PFSK-1 (cell line): ENCODE measurements around the gene FBXO31.

Source experiments
- FOXP2 ChIP-seq: optimal IDR thresholded peaks from 2 replicates; pipeline ENCODE3; 2011; ENCODE audit warnings: borderline replicate concordance, control low read depth, inconsistent platforms; ENCODE audit not compliant: insufficient read depth; ENCODE audit errors: extremely low read length, extremely low read depth
- POLR2AphosphoS5 ChIP-seq: IDR thresholded peaks from 2 replicates; pipeline ENCODE4 v1.6.1; 2012; ENCODE audit warnings: low read depth, mild to moderate bottlenecking, control low read depth, low read length, moderate library complexity
- SIN3A ChIP-seq: IDR thresholded peaks from 2 replicates; pipeline ENCODE4 v1.6.1; 2012; ENCODE audit warnings: mild to moderate bottlenecking, low read length, moderate library complexity, borderline replicate concordance; ENCODE audit not compliant: insufficient read depth
- TAF1 ChIP-seq: IDR thresholded peaks from 2 replicates; pipeline ENCODE4 v1.6.1; 2012; ENCODE audit warnings: low read length, control low read depth, borderline replicate concordance; ENCODE audit not compliant: insufficient read depth
- TF ChIP-seq, protein P1 (sequence below), 2 experiments: IDR thresholded peaks; 2 replicates each; pipeline versions ENCODE4 v1.6.1 to v1.8.0; 2011 to 2012; ENCODE audit warnings: low read depth in 2 of 2, low read length in 2 of 2, control low read depth in 1 of 2, inconsistent platforms in 1 of 2, mild to moderate bottlenecking in 1 of 2, moderate library complexity in 1 of 2; ENCODE audit not compliant: insufficient read depth in 1 of 2

FBXO31 gene

GRCh38 chr16:87279094-87279658, 104.4 kb downstream of the FBXO31 start:
- TF ChIP-seq POLR2AphosphoS5 (no peak), FOXP2 (no peak), SIN3A (no peak), TAF1 (no peak)
- TF ChIP-seq, protein P1, sequence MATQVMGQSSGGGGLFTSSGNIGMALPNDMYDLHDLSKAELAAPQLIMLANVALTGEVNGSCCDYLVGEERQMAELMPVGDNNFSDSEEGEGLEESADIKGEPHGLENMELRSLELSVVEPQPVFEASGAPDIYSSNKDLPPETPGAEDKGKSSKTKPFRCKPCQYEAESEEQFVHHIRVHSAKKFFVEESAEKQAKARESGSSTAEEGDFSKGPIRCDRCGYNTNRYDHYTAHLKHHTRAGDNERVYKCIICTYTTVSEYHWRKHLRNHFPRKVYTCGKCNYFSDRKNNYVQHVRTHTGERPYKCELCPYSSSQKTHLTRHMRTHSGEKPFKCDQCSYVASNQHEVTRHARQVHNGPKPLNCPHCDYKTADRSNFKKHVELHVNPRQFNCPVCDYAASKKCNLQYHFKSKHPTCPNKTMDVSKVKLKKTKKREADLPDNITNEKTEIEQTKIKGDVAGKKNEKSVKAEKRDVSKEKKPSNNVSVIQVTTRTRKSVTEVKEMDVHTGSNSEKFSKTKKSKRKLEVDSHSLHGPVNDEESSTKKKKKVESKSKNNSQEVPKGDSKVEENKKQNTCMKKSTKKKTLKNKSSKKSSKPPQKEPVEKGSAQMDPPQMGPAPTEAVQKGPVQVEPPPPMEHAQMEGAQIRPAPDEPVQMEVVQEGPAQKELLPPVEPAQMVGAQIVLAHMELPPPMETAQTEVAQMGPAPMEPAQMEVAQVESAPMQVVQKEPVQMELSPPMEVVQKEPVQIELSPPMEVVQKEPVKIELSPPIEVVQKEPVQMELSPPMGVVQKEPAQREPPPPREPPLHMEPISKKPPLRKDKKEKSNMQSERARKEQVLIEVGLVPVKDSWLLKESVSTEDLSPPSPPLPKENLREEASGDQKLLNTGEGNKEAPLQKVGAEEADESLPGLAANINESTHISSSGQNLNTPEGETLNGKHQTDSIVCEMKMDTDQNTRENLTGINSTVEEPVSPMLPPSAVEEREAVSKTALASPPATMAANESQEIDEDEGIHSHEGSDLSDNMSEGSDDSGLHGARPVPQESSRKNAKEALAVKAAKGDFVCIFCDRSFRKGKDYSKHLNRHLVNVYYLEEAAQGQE (IDR thresholded peaks at IDR 0.05; ENCODE audit: insufficient read depth in 1 of 2, low read depth in 2 of 2, low read length in 2 of 2): no peak

- TF ChIP-seq, protein P1 (IDR thresholded peaks at IDR 0.05; ENCODE audit: insufficient read depth in 1 of 2, low read depth in 2 of 2, low read length in 2 of 2): no peak
- TF ChIP-seq TAF1 (no peak), SIN3A (no peak), FOXP2 (no peak), POLR2AphosphoS5 (no peak)
Measured at GRCh38 chr16:87278191-87279093, 105.1 kb downstream of the FBXO31 start.
